ENCODE measurements around the gene JSRP1. TPM values are rescaled to one million over a fixed set of nuclear protein-coding genes. Genes with fewer than 3 reads are reported as not detected.

JSRP1 gene
- polyA plus RNA-seq, 2 donors: 0.13 to 0.20 TPM

DNA sequence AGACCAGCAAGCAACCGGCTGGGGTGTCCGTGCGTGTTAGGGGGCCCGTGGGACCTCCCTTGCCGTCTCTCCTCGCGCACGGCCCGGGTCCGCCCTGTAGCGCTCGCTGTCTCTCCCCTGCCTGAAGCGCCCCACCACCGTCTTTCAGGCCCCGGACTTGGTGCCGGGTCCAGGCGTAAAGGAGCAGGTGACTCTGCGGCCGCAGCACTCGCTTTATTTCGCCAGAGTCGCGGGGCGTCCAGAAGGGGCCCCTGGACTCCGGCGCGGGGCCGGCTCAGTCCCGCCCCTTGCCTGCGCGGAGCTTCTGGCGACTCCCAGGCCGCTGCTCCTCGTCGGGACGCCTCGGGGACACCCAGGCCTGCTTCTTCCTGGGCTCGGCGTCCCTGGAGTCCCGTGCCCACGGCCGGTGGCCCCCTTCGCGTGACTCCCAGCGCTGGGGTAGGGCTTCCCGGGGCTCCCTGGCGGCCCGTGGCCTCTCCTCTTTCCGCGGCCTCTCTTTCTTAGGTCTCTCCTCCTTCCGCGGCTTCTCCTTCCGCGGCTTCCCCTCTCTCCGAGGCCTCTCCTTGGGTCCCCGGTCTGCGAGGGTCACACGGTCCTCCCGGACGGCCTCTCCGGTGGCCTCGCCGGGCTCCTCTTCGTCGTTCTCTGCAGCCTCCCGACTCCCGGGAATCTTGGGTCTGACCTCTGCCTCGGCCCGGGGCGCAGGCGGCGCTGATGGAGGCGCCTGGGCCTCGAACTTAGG is 4.0 kb downstream of the JSRP1 start:
- H3K36me3 ChIP-seq (ENCODE audit: control insufficient read depth in 2 of 2, insufficient read depth in 2 of 2, low read length in 1 of 2): peaks cover 4 to 14% of the 10 kb centered on the region in 2 donors
- H3K4me3 ChIP-seq (ENCODE audit: low read depth in 1 of 2, low read length in 2 of 2): peak overlapping the region in 1 of 2 donors; percentile 2
- peaks cover 0 to 25% of the 10 kb centered on the region in 2 donors for H3K27me3 ChIP-seq (ENCODE audit: control insufficient read depth in 1 of 2, insufficient read depth in 2 of 2, low read length in 2 of 2)
- H3K4me1 ChIP-seq (ENCODE audit: control insufficient read depth in 2 of 2, insufficient read depth in 2 of 2, low read length in 1 of 2): peaks cover 11 to 29% of the 10 kb centered on the region in 2 donors
- 8 to 11% methylated on average over 71 to 74 of the region's 74 CpGs for WGBS, 2 donors
- no peaks in the 10 kb centered on the region for H3K9me3 ChIP-seq (ENCODE audit: control insufficient read depth in 2 of 2, insufficient read depth in 1 of 2, low read depth in 1 of 2, low read length in 1 of 2)
- H3K27ac ChIP-seq (ENCODE audit: low read depth in 2 of 2, low read length in 1 of 2): no peak overlapping the region

DNA sequence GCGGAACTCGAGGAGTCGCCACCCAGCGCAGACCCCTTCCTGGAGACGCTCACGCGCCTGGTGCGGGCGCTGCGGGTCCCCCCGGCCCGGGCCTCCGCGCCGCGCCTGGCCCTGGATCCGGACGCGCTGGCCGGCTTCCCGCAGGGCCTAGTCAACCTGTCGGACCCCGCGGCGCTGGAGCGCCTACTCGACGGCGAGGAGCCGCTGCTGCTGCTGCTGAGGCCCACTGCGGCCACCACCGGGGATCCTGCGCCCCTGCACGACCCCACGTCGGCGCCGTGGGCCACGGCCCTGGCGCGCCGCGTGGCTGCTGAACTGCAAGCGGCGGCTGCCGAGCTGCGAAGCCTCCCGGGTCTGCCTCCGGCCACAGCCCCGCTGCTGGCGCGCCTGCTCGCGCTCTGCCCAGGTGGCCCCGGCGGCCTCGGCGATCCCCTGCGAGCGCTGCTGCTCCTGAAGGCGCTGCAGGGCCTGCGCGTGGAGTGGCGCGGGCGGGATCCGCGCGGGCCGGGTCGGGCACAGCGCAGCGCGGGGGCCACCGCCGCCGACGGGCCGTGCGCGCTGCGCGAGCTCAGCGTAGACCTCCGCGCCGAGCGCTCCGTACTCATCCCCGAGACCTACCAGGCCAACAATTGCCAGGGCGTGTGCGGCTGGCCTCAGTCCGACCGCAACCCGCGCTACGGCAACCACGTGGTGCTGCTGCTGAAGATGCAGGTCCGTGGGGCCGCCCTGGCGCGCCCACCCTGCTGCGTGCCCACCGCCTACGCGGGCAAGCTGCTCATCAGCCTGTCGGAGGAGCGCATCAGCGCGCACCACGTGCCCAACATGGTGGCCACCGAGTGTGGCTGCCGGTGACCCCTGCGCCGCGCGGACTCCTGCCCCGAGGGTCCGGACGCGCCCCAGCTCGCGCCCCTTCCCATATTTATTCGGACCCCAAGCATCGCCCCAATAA is 4.8 kb downstream of the JSRP1 start:
- peaks cover 4 to 22% of the 10 kb centered on the region in 2 donors for H3K36me3 ChIP-seq (ENCODE audit: control insufficient read depth in 2 of 2, insufficient read depth in 2 of 2, low read length in 1 of 2)
- H3K9me3 ChIP-seq (ENCODE audit: control insufficient read depth in 2 of 2, insufficient read depth in 1 of 2, low read depth in 1 of 2, low read length in 1 of 2): no peaks in the 10 kb centered on the region
- WGBS, 2 donors: 4 to 5% methylated on average over 114 to 125 of the region's 125 CpGs
- H3K27me3 ChIP-seq (ENCODE audit: control insufficient read depth in 1 of 2, insufficient read depth in 2 of 2, low read length in 2 of 2): peaks cover 0 to 25% of the 10 kb centered on the region in 2 donors
- no peak overlapping the region for H3K27ac ChIP-seq (ENCODE audit: low read depth in 2 of 2, low read length in 1 of 2)
- H3K4me1 ChIP-seq (ENCODE audit: control insufficient read depth in 2 of 2, insufficient read depth in 2 of 2, low read length in 1 of 2): peaks cover 11 to 29% of the 10 kb centered on the region in 2 donors
- peak overlapping the region in 1 of 2 donors; percentile 5 for H3K4me3 ChIP-seq (ENCODE audit: low read depth in 1 of 2, low read length in 2 of 2)

DNA sequence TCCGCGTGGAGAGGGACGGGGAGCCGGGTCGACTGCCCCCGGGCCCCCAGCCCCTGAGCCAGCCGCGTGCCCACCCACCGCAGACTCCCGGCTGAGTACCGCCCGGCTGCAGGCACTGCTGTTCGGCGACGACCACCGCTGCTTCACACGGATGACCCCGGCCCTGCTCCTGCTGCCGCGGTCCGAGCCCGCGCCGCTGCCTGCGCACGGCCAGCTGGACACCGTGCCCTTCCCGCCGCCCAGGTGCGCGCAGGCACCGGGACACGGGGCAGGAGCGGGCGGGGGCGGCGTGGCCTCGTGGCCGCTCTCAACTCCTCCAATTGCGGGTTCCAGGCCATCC is 5.5 kb downstream of the JSRP1 start:
- no peak overlapping the region for H3K27ac ChIP-seq (ENCODE audit: low read depth in 2 of 2, low read length in 1 of 2)
- 7 to 8% methylated on average over 29 to 40 of the region's 40 CpGs for WGBS, 2 donors
- no peaks in the 10 kb centered on the region for H3K9me3 ChIP-seq (ENCODE audit: control insufficient read depth in 2 of 2, insufficient read depth in 1 of 2, low read depth in 1 of 2, low read length in 1 of 2)
- peaks cover 0 to 25% of the 10 kb centered on the region in 2 donors for H3K27me3 ChIP-seq (ENCODE audit: control insufficient read depth in 1 of 2, insufficient read depth in 2 of 2, low read length in 2 of 2)
- peaks cover 11 to 29% of the 10 kb centered on the region in 2 donors for H3K4me1 ChIP-seq (ENCODE audit: control insufficient read depth in 2 of 2, insufficient read depth in 2 of 2, low read length in 1 of 2)
- H3K4me3 ChIP-seq (ENCODE audit: low read depth in 1 of 2, low read length in 2 of 2): no peak overlapping the region
- H3K36me3 ChIP-seq (ENCODE audit: control insufficient read depth in 2 of 2, insufficient read depth in 2 of 2, low read length in 1 of 2): peaks cover 7 to 29% of the 10 kb centered on the region in 2 donors

DNA sequence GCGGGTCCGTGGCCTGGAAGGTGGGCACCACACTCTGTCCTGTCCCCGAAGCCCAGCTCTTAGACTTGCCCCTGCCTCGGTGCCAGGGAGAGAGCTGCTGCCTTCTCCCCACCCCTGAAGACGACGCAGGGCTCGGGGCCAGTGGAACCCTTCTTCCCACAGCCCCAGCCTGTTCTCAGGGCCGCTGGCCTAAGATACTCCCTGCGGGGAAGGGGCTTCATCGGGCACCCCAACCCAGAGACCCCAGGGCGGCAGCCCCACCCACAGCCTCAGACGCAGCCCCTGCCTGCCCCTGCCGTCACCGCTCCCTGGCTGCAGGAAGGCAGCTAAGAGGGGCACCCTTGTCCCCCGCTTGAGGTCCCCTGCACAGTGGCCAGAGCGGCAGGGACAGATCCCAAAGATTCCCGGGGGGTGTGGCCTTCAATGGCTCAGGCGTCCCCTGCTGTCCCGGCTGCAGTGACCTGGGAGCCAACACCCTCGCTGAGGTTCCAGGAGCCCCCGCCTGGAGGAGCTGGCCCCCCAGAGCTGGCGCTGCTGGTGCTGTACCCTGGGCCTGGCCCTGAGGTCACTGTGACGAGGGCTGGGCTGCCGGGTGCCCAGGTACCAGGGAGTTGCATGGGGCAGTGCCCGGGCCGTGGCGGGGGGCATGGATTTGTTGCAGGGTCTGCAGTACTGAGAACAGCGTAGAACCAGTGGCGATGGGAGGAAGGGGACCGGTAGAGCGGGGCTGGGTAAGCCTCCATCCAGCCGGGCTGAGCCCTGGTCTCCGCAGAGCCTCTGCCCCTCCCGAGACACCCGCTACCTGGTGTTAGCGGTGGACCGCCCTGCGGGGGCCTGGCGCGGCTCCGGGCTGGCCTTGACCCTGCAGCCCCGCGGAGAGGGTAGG is 6.1 kb downstream of the JSRP1 start:
- 16 to 22% methylated on average over 41 to 43 of the region's 43 CpGs for WGBS, 2 donors
- H3K4me3 ChIP-seq (ENCODE audit: low read depth in 1 of 2, low read length in 2 of 2): peak overlapping the region in 1 of 2 donors; percentile 10

DNA sequence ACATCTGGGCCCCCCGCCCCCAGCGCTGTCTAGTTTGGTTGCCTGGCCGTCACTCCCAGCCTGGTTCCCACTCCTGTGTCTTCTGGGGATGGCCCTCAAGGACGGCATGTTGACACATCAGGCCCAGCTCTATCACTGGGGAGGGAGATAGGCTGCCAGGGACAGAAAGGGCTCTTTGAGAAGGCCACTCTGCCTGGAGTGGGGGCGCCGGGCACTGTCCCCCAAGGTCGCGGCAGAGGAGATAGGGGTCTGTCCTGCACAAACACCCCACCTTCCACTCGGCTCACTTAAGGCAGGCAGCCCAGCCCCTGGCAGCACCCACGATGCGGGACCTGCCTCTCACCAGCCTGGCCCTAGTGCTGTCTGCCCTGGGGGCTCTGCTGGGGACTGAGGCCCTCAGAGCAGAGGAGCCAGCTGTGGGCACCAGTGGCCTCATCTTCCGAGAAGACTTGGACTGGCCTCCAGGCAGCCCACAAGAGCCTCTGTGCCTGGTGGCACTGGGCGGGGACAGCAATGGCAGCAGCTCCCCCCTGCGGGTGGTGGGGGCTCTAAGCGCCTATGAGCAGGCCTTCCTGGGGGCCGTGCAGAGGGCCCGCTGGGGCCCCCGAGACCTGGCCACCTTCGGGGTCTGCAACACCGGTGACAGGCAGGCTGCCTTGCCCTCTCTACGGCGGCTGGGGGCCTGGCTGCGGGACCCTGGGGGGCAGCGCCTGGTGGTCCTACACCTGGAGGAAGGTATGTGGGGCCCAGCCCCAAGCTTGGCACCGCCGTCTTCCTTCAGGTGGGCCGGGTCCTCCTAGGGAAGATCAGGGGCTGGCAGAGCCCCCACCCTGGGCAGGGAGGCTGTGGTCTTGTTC is 7.0 kb downstream of the JSRP1 start, which contains the start of gene AMH:
Gene AMH, plus strand, starts transcription at position 314 of the 857 bp plus-strand sequence. Its CDS starts 10 bp downstream, at position 324.
- no peaks in the 10 kb centered on the region for H3K9me3 ChIP-seq (ENCODE audit: control insufficient read depth in 2 of 2, insufficient read depth in 1 of 2, low read depth in 1 of 2, low read length in 1 of 2)
- H3K36me3 ChIP-seq (ENCODE audit: control insufficient read depth in 2 of 2, insufficient read depth in 2 of 2, low read length in 1 of 2): peaks cover 15 to 41% of the 10 kb centered on the region in 2 donors
- H3K4me1 ChIP-seq (ENCODE audit: control insufficient read depth in 2 of 2, insufficient read depth in 2 of 2, low read length in 1 of 2): peaks cover 11 to 29% of the 10 kb centered on the region in 2 donors
- H3K27ac ChIP-seq (ENCODE audit: low read depth in 2 of 2, low read length in 1 of 2): no peak within 1 kb of the TSS
- 74 to 75% methylated on average over 27 of the region's 27 CpGs for WGBS, 2 donors
- peak within 1 kb of the TSS in 1 of 2 donors; percentile 10 for H3K4me3 ChIP-seq (ENCODE audit: low read depth in 1 of 2, low read length in 2 of 2)
- H3K27me3 ChIP-seq (ENCODE audit: control insufficient read depth in 1 of 2, insufficient read depth in 2 of 2, low read length in 2 of 2): peaks cover 0 to 25% of the 10 kb centered on the region in 2 donors

More for the DNA sequence above, 6.1 kb downstream of the JSRP1 start:
- peaks cover 0 to 25% of the 10 kb centered on the region in 2 donors for H3K27me3 ChIP-seq (ENCODE audit: control insufficient read depth in 1 of 2, insufficient read depth in 2 of 2, low read length in 2 of 2)
- H3K36me3 ChIP-seq (ENCODE audit: control insufficient read depth in 2 of 2, insufficient read depth in 2 of 2, low read length in 1 of 2): peaks cover 14 to 35% of the 10 kb centered on the region in 2 donors
- peaks cover 11 to 29% of the 10 kb centered on the region in 2 donors for H3K4me1 ChIP-seq (ENCODE audit: control insufficient read depth in 2 of 2, insufficient read depth in 2 of 2, low read length in 1 of 2)
- H3K27ac ChIP-seq (ENCODE audit: low read depth in 2 of 2, low read length in 1 of 2): no peak overlapping the region
- no peaks in the 10 kb centered on the region for H3K9me3 ChIP-seq (ENCODE audit: control insufficient read depth in 2 of 2, insufficient read depth in 1 of 2, low read depth in 1 of 2, low read length in 1 of 2)

DNA sequence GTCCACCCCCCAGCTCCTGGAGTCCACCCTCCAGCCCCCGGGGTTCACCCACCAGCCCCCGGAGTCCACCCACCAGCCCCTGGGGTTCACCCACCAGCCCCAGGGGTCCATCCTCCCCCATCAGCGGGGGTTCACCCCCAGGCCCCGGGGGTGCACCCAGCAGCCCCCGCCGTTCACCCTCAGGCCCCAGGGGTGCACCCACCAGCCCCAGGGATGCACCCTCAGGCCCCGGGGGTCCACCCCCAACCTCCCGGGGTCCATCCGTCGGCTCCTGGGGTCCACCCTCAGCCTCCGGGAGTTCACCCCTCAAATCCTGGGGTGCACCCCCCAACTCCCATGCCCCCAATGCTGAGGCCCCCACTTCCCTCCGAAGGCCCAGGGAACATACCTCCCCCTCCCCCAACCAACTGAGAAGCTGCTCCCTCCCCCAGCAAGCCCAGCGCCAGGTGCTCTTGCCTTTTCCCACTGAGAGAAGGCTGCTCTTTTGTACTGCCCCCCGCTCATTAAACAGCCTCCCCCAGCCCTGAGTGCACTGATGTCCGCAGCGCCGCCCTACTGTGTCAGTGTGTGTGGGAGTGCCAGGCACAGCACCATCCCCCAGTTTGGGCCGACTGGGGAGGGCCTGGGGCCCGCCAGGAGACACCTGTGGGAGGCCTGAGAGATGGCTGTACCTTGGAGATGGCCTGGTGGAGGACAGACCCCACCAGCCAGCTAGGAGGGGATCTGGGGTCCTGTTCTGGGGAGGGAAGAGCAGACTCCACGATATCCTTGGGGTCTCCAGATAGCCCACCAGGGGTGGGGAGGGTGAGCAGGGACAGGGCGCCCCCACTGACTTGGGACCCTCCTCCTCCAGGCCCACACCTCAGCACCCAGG is 7.8 kb downstream of the JSRP1 start:
- peaks cover 7 to 23% of the 10 kb centered on the region in 2 donors for H3K4me1 ChIP-seq (ENCODE audit: control insufficient read depth in 2 of 2, insufficient read depth in 2 of 2, low read length in 1 of 2)
- 83 to 85% methylated on average over 16 to 21 of the region's 21 CpGs for WGBS, 2 donors
- peaks cover 0 to 23% of the 10 kb centered on the region in 2 donors for H3K27me3 ChIP-seq (ENCODE audit: control insufficient read depth in 1 of 2, insufficient read depth in 2 of 2, low read length in 2 of 2)
- H3K27ac ChIP-seq (ENCODE audit: low read depth in 2 of 2, low read length in 1 of 2): no peak overlapping the region
- H3K9me3 ChIP-seq (ENCODE audit: control insufficient read depth in 2 of 2, insufficient read depth in 1 of 2, low read depth in 1 of 2, low read length in 1 of 2): no peaks in the 10 kb centered on the region
- no peak overlapping the region for H3K4me3 ChIP-seq (ENCODE audit: low read depth in 1 of 2, low read length in 2 of 2)
- H3K36me3 ChIP-seq (ENCODE audit: control insufficient read depth in 2 of 2, insufficient read depth in 2 of 2, low read length in 1 of 2): peaks cover 15 to 50% of the 10 kb centered on the region in 2 donors

DNA sequence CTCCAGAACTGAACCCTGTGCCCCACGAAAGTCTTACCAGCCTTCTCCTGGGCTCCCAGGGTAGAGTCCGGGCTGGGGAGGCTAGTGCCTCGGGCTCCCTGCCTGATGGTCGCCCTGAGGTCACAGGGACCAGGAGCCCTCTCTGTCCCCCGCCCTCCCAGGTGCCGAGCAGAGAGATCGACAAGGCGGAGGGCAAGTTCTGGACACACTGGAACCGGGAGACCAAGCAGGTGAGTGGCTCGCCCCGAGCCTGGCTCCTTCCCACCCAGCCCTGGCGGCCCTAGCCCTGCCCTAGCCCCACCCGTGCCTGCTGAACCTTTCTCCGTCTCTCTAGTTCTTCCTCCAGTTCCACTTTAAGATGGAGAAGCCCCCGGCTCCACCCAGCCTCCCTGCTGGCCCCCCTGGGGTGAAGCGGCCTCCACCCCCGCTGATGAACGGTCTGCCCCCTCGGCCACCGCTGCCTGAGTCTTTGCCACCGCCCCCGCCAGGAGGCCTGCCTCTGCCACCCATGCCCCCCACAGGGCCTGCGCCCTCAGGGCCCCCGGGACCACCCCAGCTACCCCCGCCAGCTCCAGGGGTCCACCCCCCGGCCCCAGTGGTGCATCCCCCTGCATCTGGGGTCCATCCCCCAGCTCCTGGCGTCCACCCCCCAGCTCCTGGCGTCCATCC is 8.7 kb downstream of the JSRP1 start:
- H3K27ac ChIP-seq (ENCODE audit: low read depth in 2 of 2, low read length in 1 of 2): no peak overlapping the region
- no peaks in the 10 kb centered on the region for H3K9me3 ChIP-seq (ENCODE audit: control insufficient read depth in 2 of 2, insufficient read depth in 1 of 2, low read depth in 1 of 2, low read length in 1 of 2)
- H3K27me3 ChIP-seq (ENCODE audit: control insufficient read depth in 1 of 2, insufficient read depth in 2 of 2, low read length in 2 of 2): peaks cover 0 to 15% of the 10 kb centered on the region in 2 donors
- peaks cover 6 to 20% of the 10 kb centered on the region in 2 donors for H3K4me1 ChIP-seq (ENCODE audit: control insufficient read depth in 2 of 2, insufficient read depth in 2 of 2, low read length in 1 of 2)
- WGBS, 2 donors: 84 to 87% methylated on average over 23 to 28 of the region's 28 CpGs
- H3K36me3 ChIP-seq (ENCODE audit: control insufficient read depth in 2 of 2, insufficient read depth in 2 of 2, low read length in 1 of 2): peaks cover 15 to 54% of the 10 kb centered on the region in 2 donors
- H3K4me3 ChIP-seq (ENCODE audit: low read depth in 1 of 2, low read length in 2 of 2): no peak overlapping the region
